Endodermal cell (in vitro differentiated cells): Measurements from ENCODE around the gene COX19. TPM values are rescaled to one million over a fixed set of nuclear protein-coding genes. Genes with fewer than 3 reads are reported as not detected.

Experiments
- DNase-seq: peaks from one replicate; pipeline ENCODE4 v3.0.0-alpha.2; 2017
- H3K27ac ChIP-seq: 2 replicates; pipeline ENCODE4 v1.5.1; 2013; ENCODE audit warnings: mild to moderate bottlenecking, low read depth, low read length, moderate library complexity
- H3K27me3 ChIP-seq: 2 replicates; pipeline ENCODE4 v1.6.1; 2013; ENCODE audit warnings: mild to moderate bottlenecking, low read length, moderate library complexity; ENCODE audit not compliant: insufficient read depth, control insufficient read depth, poor library complexity, severe bottlenecking
- H3K36me3 ChIP-seq: 2 replicates; pipeline ENCODE4 v1.7.0; 2013; ENCODE audit warnings: mild to moderate bottlenecking, low read length, moderate library complexity; ENCODE audit not compliant: control insufficient read depth, insufficient read depth
- H3K4me1 ChIP-seq: one replicate; pipeline ENCODE4 v1.7.0; 2013; ENCODE audit warnings: low read length; ENCODE audit not compliant: control insufficient read depth, insufficient read depth
- H3K4me3 ChIP-seq: 2 replicates; pipeline ENCODE4 v1.5.1; 2013; ENCODE audit warnings: mild to moderate bottlenecking, low read length, moderate library complexity
- H3K9ac ChIP-seq: 2 replicates; pipeline ENCODE4 v1.6.1; 2013; ENCODE audit warnings: mild to moderate bottlenecking, low read length, moderate library complexity; ENCODE audit not compliant: poor library complexity, severe bottlenecking; ENCODE audit errors: extremely low read depth
- H3K9me3 ChIP-seq: 2 replicates; pipeline ENCODE4 v1.6.1; 2013; ENCODE audit warnings: mild to moderate bottlenecking, low read length, moderate library complexity; ENCODE audit not compliant: control insufficient read depth
- H3K27ac Mint-ChIP-seq: 2 replicates; pipeline ENCODE4 v1.8.0; 2020; ENCODE audit warnings: mixed read lengths
- H3K27me3 Mint-ChIP-seq: 2 replicates; pipeline ENCODE4 v1.8.0; 2021; ENCODE audit warnings: mild to moderate bottlenecking, mixed read lengths; ENCODE audit not compliant: insufficient read depth
- H3K36me3 Mint-ChIP-seq: 2 replicates; pipeline ENCODE4 v1.8.0; 2020; ENCODE audit warnings: low read depth, mixed read lengths
- H3K4me1 Mint-ChIP-seq: 2 replicates; pipeline ENCODE4 v1.8.0; 2020; ENCODE audit warnings: mixed read lengths
- H3K4me3 Mint-ChIP-seq: 2 replicates; pipeline ENCODE4 v1.8.0; 2020; ENCODE audit warnings: mild to moderate bottlenecking, moderate library complexity, mixed read lengths
- H3K9me3 Mint-ChIP-seq: 2 replicates; pipeline ENCODE4 v1.8.0; 2020; ENCODE audit warnings: mild to moderate bottlenecking, mixed read lengths
- WGBS, 2 experiments: methylation state at CpG; one replicate each; pipeline versions ENCODE4 v1.1.5 to v1.1.7; 2013; ENCODE audit warnings: missing lambda C conversion rate in 2 of 2, mixed read lengths in 1 of 2; ENCODE audit not compliant: insufficient coverage in 1 of 2, insufficient read length in 1 of 2; 5-methylcytosine and 5-hydroxymethylcytosine counted together
- total RNA-seq, 2 donors: library from RNA; stranded (reverse); fragmentation: NEBNext Ultra II Directional in 1 of 2; extraction: Animal tissue kit (Norgen Biotek cat#: 25700) in 1 of 2; gene quantifications; 2 replicates in 1 of 2; 3 replicates in 1 of 2; pipeline ENCODE4 v1.2.1, GENCODE V29; 2021
- TF ChIP-seq, protein P1 (sequence below): fragments of 200-600 bp; sonication (generic); conservative IDR thresholded peaks from 2 replicates; pipeline ENCODE4 v1.5.0; 2021; ENCODE audit warnings: antibody characterized with exemption, mild to moderate bottlenecking

The COX19 gene
- total RNA-seq, 2 donors from 2014 or later: 15.0 to 18.5 TPM

DNA sequence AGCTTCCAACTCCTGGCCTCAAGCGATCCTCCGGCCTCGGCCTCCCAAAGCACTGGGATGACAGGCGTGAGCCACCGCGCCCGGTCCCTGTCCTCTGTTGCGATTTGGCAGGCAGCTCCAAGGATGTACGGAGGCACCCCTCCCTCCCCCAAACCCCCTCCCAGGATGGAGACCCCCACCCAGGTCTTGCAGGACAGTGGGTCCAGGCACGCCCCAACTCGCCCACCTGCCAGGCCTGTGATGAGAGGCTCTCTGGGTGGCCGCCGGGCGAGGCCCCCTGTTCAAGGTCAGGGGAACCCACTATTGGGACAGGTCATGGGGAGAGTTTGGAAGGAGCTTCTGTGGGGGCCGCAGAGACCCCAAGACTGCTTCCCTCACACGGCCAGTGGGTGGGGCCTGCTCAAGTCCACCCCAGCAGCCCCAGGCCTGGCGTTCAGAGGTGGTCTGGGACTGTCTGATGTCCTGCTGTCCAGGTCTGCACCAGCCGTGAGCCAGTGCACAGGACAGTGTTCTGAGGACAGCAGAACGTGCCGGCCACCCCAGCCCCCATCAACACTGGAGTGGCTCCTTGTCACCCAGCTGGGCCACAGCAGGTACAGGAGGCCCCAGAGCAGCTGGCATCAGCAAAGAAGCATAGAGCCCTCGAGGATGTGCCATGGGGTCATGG is 23.3 kb downstream of the COX19 start:
- Mint-ChIP-seq H3K36me3 (no peaks in the 10 kb centered on the region), H3K27ac (no peak overlapping the region), H3K9me3 (no peaks in the 10 kb centered on the region), H3K4me1 (no peaks in the 10 kb centered on the region), H3K27me3 (peaks cover 21% of the 10 kb centered on the region), H3K4me3 (no peak overlapping the region)
- Histone ChIP-seq H3K27me3 (peaks cover 32% of the 10 kb centered on the region), H3K27ac (no peak overlapping the region), H3K9me3 (no peaks in the 10 kb centered on the region), H3K36me3 (no peaks in the 10 kb centered on the region), H3K4me1 (no peaks in the 10 kb centered on the region), H3K4me3 (no peak overlapping the region), H3K9ac (no peak overlapping the region)
- TF ChIP-seq, protein P1, sequence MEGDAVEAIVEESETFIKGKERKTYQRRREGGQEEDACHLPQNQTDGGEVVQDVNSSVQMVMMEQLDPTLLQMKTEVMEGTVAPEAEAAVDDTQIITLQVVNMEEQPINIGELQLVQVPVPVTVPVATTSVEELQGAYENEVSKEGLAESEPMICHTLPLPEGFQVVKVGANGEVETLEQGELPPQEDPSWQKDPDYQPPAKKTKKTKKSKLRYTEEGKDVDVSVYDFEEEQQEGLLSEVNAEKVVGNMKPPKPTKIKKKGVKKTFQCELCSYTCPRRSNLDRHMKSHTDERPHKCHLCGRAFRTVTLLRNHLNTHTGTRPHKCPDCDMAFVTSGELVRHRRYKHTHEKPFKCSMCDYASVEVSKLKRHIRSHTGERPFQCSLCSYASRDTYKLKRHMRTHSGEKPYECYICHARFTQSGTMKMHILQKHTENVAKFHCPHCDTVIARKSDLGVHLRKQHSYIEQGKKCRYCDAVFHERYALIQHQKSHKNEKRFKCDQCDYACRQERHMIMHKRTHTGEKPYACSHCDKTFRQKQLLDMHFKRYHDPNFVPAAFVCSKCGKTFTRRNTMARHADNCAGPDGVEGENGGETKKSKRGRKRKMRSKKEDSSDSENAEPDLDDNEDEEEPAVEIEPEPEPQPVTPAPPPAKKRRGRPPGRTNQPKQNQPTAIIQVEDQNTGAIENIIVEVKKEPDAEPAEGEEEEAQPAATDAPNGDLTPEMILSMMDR: no peak
- no peak for DNase-seq
- WGBS, 2 experiments: 91 to 92% methylated on average over 6 to 21 of the region's 21 CpGs

DNA sequence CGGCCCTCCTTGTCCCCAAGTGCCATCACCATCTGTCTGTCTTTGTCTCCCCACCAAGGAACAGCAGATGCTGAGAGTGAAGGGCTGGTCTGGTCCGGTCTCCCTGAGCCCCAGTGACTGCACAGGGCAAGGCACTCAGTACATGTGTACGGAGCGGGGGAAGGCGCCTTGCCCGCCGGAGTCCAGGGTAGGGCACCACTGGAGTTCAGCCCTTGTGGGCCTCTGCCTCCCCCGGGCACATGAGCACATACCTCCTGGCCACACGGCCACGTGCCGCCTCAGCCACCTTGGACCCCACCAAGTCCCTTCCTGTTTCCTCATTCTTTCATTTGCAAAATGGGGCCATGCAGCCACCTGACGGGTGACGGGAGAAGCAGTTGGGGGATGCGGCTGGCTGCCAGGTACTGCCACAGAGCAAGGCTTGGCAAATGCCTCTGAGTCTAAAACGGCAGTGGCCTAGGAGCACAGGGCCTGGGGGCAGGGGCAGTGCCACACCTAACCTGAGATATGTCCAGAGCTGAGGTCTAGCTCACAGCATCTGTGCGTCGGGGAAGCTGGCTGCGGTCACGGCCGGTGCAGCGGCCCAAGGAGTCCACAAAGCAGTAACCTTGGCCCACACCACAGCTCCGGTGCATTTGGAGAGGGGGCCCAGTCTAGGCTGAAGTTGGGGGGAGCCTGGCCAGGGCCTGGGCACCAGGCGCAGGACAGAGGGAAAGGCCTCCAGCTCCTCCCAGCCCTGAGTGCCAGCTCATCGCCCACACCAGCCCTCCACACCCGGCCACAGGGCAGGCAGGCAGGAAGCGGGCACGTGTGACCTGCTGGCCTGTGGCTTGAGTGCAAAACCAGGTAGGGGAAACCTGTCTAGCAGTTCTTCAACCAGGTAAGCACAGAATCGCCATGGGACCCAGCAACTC is 26.1 kb downstream of the COX19 start:
- no peaks in the 10 kb centered on the region for H3K4me1 Mint-ChIP-seq
- H3K9me3 Mint-ChIP-seq: no peaks in the 10 kb centered on the region
- no peaks in the 10 kb centered on the region for H3K4me1 ChIP-seq
- TF ChIP-seq, protein P1: no peak
- H3K27me3 Mint-ChIP-seq: peaks cover 11% of the 10 kb centered on the region
- H3K9ac ChIP-seq: no peak overlapping the region
- H3K9me3 ChIP-seq: no peaks in the 10 kb centered on the region
- H3K4me3 ChIP-seq: no peak overlapping the region
- H3K36me3 ChIP-seq: no peaks in the 10 kb centered on the region
- no peaks in the 10 kb centered on the region for H3K36me3 Mint-ChIP-seq
- H3K27ac Mint-ChIP-seq: no peak overlapping the region
- DNase-seq: peak; percentile 44
- H3K27me3 ChIP-seq: peaks cover 18% of the 10 kb centered on the region
- 89 to 91% methylated on average over 22 to 28 of the region's 28 CpGs for WGBS, 2 experiments
- H3K4me3 Mint-ChIP-seq: no peak overlapping the region
- no peak overlapping the region for H3K27ac ChIP-seq

DNA sequence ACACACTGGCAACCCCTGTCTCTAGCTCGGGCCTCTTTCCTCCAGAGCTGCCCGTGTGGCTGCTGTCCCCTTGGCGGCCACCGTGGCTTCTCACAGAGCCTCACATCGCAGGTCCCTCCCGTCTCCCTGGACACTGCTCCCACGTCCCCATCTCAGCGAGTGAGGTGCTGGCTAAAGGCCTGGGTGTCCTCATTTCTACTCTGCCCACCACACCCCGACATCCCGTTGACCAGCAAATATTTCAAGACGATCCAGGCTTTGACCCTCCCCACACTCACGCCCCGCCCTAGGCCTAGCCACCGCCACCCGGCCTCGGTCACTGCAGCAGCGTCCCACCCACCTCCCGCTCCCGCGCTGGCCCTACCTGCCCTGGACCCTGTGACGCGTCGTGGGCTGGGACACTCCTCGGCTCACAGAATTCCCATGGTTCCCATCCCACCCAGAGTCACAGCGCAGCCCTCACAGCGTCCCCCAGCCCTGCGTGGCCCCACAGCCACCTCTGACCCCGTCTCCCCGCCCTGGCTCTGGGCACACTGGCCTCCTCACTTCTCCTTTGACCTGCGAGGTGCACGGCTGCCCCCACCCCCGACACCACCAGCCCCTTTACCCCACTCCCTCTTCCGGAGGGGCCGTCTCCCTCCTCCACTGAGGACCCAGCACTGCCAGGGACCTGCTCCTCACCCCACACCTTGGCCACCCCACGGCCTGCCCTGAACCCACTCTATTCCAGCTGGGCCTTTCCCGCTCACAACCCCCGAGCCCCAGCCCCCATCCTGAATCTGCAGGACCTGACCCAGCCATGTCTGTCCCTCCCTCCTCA is 27.7 kb downstream of the COX19 start:
- no peaks in the 10 kb centered on the region for H3K36me3 ChIP-seq
- Mint-ChIP-seq H3K27me3 (peaks cover 12% of the 10 kb centered on the region), H3K27ac (no peak overlapping the region), H3K4me1 (no peaks in the 10 kb centered on the region), H3K9me3 (no peaks in the 10 kb centered on the region), H3K36me3 (no peaks in the 10 kb centered on the region), H3K4me3 (no peak overlapping the region)
- WGBS, 2 experiments: 92 to 93% methylated on average over 21 to 37 of the region's 37 CpGs
- peaks cover 6% of the 10 kb centered on the region for H3K27me3 ChIP-seq
- no peaks in the 10 kb centered on the region for H3K4me1 ChIP-seq
- no peak overlapping the region for H3K4me3 ChIP-seq
- no peak overlapping the region for H3K27ac ChIP-seq
- H3K9me3 ChIP-seq: no peaks in the 10 kb centered on the region
- DNase-seq: no peak
- TF ChIP-seq, protein P1: no peak
- H3K9ac ChIP-seq: no peak overlapping the region
